ENCODE measurements around the gene RNF123. TPM values are rescaled to one million over a fixed set of nuclear protein-coding genes. Genes with fewer than 3 reads are reported as not detected.
A peak's percentile ranks its signal among the peaks of the same experiment; 100 is the strongest.
"Not testable (repeated sequence)": the region's sequence is repeated elsewhere in the genome, so short reads cannot be mapped to it uniquely, and the experiment has no call there.

RNF123 gene
- total RNA-seq, 4 donors from 2014 or later = 12.8 to 28.4 (median 26.5) TPM

- DNase-seq (ENCODE audit: low spot score in 2 of 2); intact Hi-C loops (cut with DNase I; ENCODE audit: low total_unique reads): not testable (repeated sequence)
- WGBS, 2 donors = 58 to 69% methylated on average over 7 of the region's 7 CpGs
- H3K4me3 ChIP-seq (ENCODE audit: low read depth, poor library complexity, severe bottlenecking) = peak overlapping the region; percentile 87
These were observed 865 bp upstream of the RNF123 start for GRCh38 chr3:49688338-49689045.

GRCh38 chr3:49689908-49690624 is 709 bp downstream of the RNF123 start:
- DNase-seq (ENCODE audit: low spot score in 2 of 2); intact Hi-C loops (cut with DNase I; ENCODE audit: low total_unique reads): not testable (repeated sequence)
- 9% methylated on average over 16 of the region's 16 CpGs for WGBS, 2 donors
- H3K4me3 ChIP-seq (ENCODE audit: low read depth, poor library complexity, severe bottlenecking) = peak overlapping the region; percentile 87

- H3K4me3 ChIP-seq (ENCODE audit: low read depth, poor library complexity, severe bottlenecking); DNase-seq (ENCODE audit: low spot score in 2 of 2); intact Hi-C loops (cut with DNase I; ENCODE audit: low total_unique reads): not testable (repeated sequence)
- 89 to 90% methylated on average over 2 to 3 of the region's 3 CpGs for WGBS, 2 donors
These were observed 1.5 kb downstream of the RNF123 start for GRCh38 chr3:49690856-49691255.

GRCh38 chr3:49691481-49691880 is 2.1 kb downstream of the RNF123 start:
- 74 to 100% methylated on average over 3 of the region's 3 CpGs for WGBS, 2 donors
- intact Hi-C loops (cut with DNase I; ENCODE audit: low total_unique reads); H3K4me3 ChIP-seq (ENCODE audit: low read depth, poor library complexity, severe bottlenecking): not testable (repeated sequence)

GRCh38 chr3:49694409-49695070 is 5.2 kb downstream of the RNF123 start:
- WGBS, 2 donors = 66 to 74% methylated on average over 6 of the region's 6 CpGs
- H3K4me3 ChIP-seq (ENCODE audit: low read depth, poor library complexity, severe bottlenecking); intact Hi-C loops (cut with DNase I; ENCODE audit: low total_unique reads); DNase-seq (ENCODE audit: low spot score in 2 of 2): not testable (repeated sequence)

More at GRCh38 chr3:49691481-49691880, 2.1 kb downstream of the RNF123 start:
- DNase-seq (ENCODE audit: low spot score in 2 of 2) = not testable (repeated sequence)

GRCh38 chr3:49695350-49696015 is 6.1 kb downstream of the RNF123 start:
- intact Hi-C loops (cut with DNase I; ENCODE audit: low total_unique reads); DNase-seq (ENCODE audit: low spot score in 2 of 2): not testable (repeated sequence)
- WGBS, 2 donors = 89% methylated on average over 3 to 4 of the region's 4 CpGs

GRCh38 chr3:49699281-49699979 is 10.1 kb downstream of the RNF123 start:
- TF ChIP-seq POLR2A (IDR thresholded peaks at IDR 0.05) (no peak), CTCF (IDR thresholded peaks at IDR 0.05) (no peak)
- no peak for DNase-seq (ENCODE audit: low spot score in 2 of 2)
- intact Hi-C loops (cut with DNase I; ENCODE audit: low total_unique reads) = no loop called here
- H3K4me3 ChIP-seq (ENCODE audit: low read depth, poor library complexity, severe bottlenecking) = no peak overlapping the region
- WGBS, 2 donors = 84 to 87% methylated on average over 15 to 16 of the region's 16 CpGs

More at GRCh38 chr3:49695350-49696015, 6.1 kb downstream of the RNF123 start:
- not testable (repeated sequence) for H3K4me3 ChIP-seq (ENCODE audit: low read depth, poor library complexity, severe bottlenecking)

- TF ChIP-seq CTCF (IDR thresholded peaks at IDR 0.05) = no peak
- no peak for TF ChIP-seq POLR2A (IDR thresholded peaks at IDR 0.05)
- no peak overlapping the region for H3K4me3 ChIP-seq (ENCODE audit: low read depth, poor library complexity, severe bottlenecking)
- DNase-seq (ENCODE audit: low spot score in 2 of 2) = no peak
- intact Hi-C loops (cut with DNase I; ENCODE audit: low total_unique reads) = loop anchor here (5.0 kb wide), 1 partner anchor 137 kb away; no protein-coding TSS in a partner anchor
- WGBS, 2 donors = 78 to 79% methylated on average over 6 to 8 of the region's 8 CpGs
These were observed 10.7 kb downstream of the RNF123 start for GRCh38 chr3:49700014-49700413.
